NCI-H2171 treated with DMSO at 0.1 percent for 48 hours (cell line): ENCODE data around the gene NTNG1.
"Not testable (repeated sequence)": the region's sequence is repeated elsewhere in the genome, so short reads cannot be mapped to it uniquely, and the experiment has no call there.

Experiments
- DNase-seq: peaks from one replicate; lab custom pipeline; 2025; lab: John Stamatoyannopoulos, UW

Gene NTNG1

GRCh38 chr1:107198561-107198960 is 57.7 kb downstream of the NTNG1 start:
- DNase-seq = peak; percentile 21

- no peak for DNase-seq
Observed at GRCh38 chr1:107200631-107201030, 59.8 kb downstream of the NTNG1 start.

GRCh38 chr1:107202007-107202406 is 61.2 kb downstream of the NTNG1 start:
- DNase-seq = no peak

GRCh38 chr1:107213225-107213624 is 72.4 kb downstream of the NTNG1 start:
- DNase-seq = no peak

- no peak for DNase-seq
Observed at GRCh38 chr1:107220036-107220435, 79.2 kb downstream of the NTNG1 start.

- DNase-seq = no peak
Observed at GRCh38 chr1:107225706-107226105, 84.9 kb downstream of the NTNG1 start.

GRCh38 chr1:107228704-107229371 is 88.0 kb downstream of the NTNG1 start:
- DNase-seq = no peak

GRCh38 chr1:107229711-107230110 is 88.9 kb downstream of the NTNG1 start:
- no peak for DNase-seq

- no peak for DNase-seq
Observed at GRCh38 chr1:107230121-107230520, 89.3 kb downstream of the NTNG1 start.

- no peak for DNase-seq
Observed at GRCh38 chr1:107231291-107231690, 90.5 kb downstream of the NTNG1 start.

- DNase-seq = no peak
Observed at GRCh38 chr1:107232426-107232825, 91.6 kb downstream of the NTNG1 start.

GRCh38 chr1:107236760-107237159 is 95.9 kb downstream of the NTNG1 start:
- not testable (repeated sequence) for DNase-seq

- no peak for DNase-seq
Observed at GRCh38 chr1:107243461-107243860, 102.6 kb downstream of the NTNG1 start.

GRCh38 chr1:107244709-107245500 is 104.1 kb downstream of the NTNG1 start:
- DNase-seq = peak; percentile 43

GRCh38 chr1:107246775-107247345 is 106.0 kb downstream of the NTNG1 start:
- DNase-seq = no peak

- DNase-seq = no peak
Observed at GRCh38 chr1:107247679-107248078, 106.8 kb downstream of the NTNG1 start.

GRCh38 chr1:107250169-107250568 is 109.3 kb downstream of the NTNG1 start:
- DNase-seq = peak; percentile 48

GRCh38 chr1:107251083-107251482 is 110.2 kb downstream of the NTNG1 start:
- DNase-seq = no peak

GRCh38 chr1:107251839-107252238 is 111.0 kb downstream of the NTNG1 start:
- no peak for DNase-seq

GRCh38 chr1:107252271-107252670 is 111.4 kb downstream of the NTNG1 start:
- DNase-seq = no peak

GRCh38 chr1:107254306-107254705 is 113.5 kb downstream of the NTNG1 start:
- no peak for DNase-seq

- no peak for DNase-seq
Observed at GRCh38 chr1:107255469-107255868, 114.6 kb downstream of the NTNG1 start.
